ENCODE results near the gene TMEM235.

Gene TMEM235

GRCh38 chr17:78200451-78200850, 31.0 kb upstream of the TMEM235 start:
- TF ChIP-seq FOXK2 (IDR thresholded peaks at IDR 0.05) (no peak), LEF1 (IDR thresholded peaks at IDR 0.05; ENCODE audit: borderline replicate concordance) (no peak), ELF4 (IDR thresholded peaks at IDR 0.05) (no peak), FOXA1 (IDR thresholded peaks at IDR 0.05) (no peak), L3MBTL2 (conservative IDR thresholded peaks at IDR 0.05) (no peak), PKNOX1 (IDR thresholded peaks at IDR 0.05) (no peak), NFRKB (IDR thresholded peaks at IDR 0.05) (no peak), TARDBP (IDR thresholded peaks at IDR 0.05) (no peak), ARNT (IDR thresholded peaks at IDR 0.05) (no peak), HDGF (IDR thresholded peaks at IDR 0.05; ENCODE audit: borderline replicate concordance) (no peak), FOXM1 (IDR thresholded peaks at IDR 0.05; ENCODE audit: borderline replicate concordance) (no peak), BHLHE40 (IDR thresholded peaks at IDR 0.05; ENCODE audit: borderline replicate concordance) (no peak), ZNF384 (IDR thresholded peaks at IDR 0.05) (no peak), SUZ12 (IDR thresholded peaks at IDR 0.05) (no peak)
- DNase-seq (ENCODE audit: extremely low spot score) = no peak
- CTCF ChIA-PET = interaction anchor here (0.9 kb wide), 1 partner anchor 45 kb away, joined by 3 read pairs; no protein-coding TSS in a partner anchor
- POLR2A ChIA-PET = interaction anchor here (9.2 kb wide), 1 partner anchor 13 kb away, joined by 50 read pairs; the partner anchor contains the start of genes AFMID and TK1

GRCh38 chr17:78202666-78203065, 28.8 kb upstream of the TMEM235 start:
- POLR2A ChIA-PET = interaction anchor here (9.2 kb wide), 1 partner anchor 15 kb away, joined by 50 read pairs; the partner anchor contains the start of genes AFMID and TK1
- no peak for DNase-seq (ENCODE audit: extremely low spot score)
- TF ChIP-seq ZNF384 (IDR thresholded peaks at IDR 0.05) = no peak
- TF ChIP-seq TARDBP (IDR thresholded peaks at IDR 0.05) = no peak
- no peak for TF ChIP-seq PKNOX1 (IDR thresholded peaks at IDR 0.05)
- no peak for TF ChIP-seq CTBP1 (IDR thresholded peaks at IDR 0.05; ENCODE audit: borderline replicate concordance)
- TF ChIP-seq SP1 (IDR thresholded peaks at IDR 0.05) = no peak
- TF ChIP-seq LEF1 (IDR thresholded peaks at IDR 0.05; ENCODE audit: borderline replicate concordance) = no peak
- no peak for TF ChIP-seq FOXM1 (IDR thresholded peaks at IDR 0.05; ENCODE audit: borderline replicate concordance)
- no peak for TF ChIP-seq HDGF (IDR thresholded peaks at IDR 0.05; ENCODE audit: borderline replicate concordance)
- no peak for TF ChIP-seq ARNT (IDR thresholded peaks at IDR 0.05)
- TF ChIP-seq NFRKB (IDR thresholded peaks at IDR 0.05) = no peak
- TF ChIP-seq ELF4 (IDR thresholded peaks at IDR 0.05) = no peak
- TF ChIP-seq L3MBTL2 (conservative IDR thresholded peaks at IDR 0.05) = no peak
- TF ChIP-seq SUZ12 (IDR thresholded peaks at IDR 0.05) = no peak
- TF ChIP-seq BHLHE40 (IDR thresholded peaks at IDR 0.05; ENCODE audit: borderline replicate concordance) = no peak
- no peak for TF ChIP-seq FOXA1 (IDR thresholded peaks at IDR 0.05)
- no peak for TF ChIP-seq FOXK2 (IDR thresholded peaks at IDR 0.05)
- CTCF ChIA-PET = no interaction called here

GRCh38 chr17:78204387-78205123, 26.9 kb upstream of the TMEM235 start:
- DNase-seq (ENCODE audit: extremely low spot score) = no peak
- CTCF ChIA-PET = no interaction called here
- POLR2A ChIA-PET = interaction anchor here (1.2 kb wide), 1 partner anchor 17 kb away, joined by 3 read pairs; the partner anchor contains the start of genes AFMID and TK1
- TF ChIP-seq NFRKB (IDR thresholded peaks at IDR 0.05) (no peak), ZNF384 (IDR thresholded peaks at IDR 0.05) (no peak), L3MBTL2 (conservative IDR thresholded peaks at IDR 0.05) (no peak), CTBP1 (IDR thresholded peaks at IDR 0.05; ENCODE audit: borderline replicate concordance) (no peak), SP1 (IDR thresholded peaks at IDR 0.05) (no peak), HDGF (IDR thresholded peaks at IDR 0.05; ENCODE audit: borderline replicate concordance) (no peak), ELF4 (IDR thresholded peaks at IDR 0.05) (no peak), LEF1 (IDR thresholded peaks at IDR 0.05; ENCODE audit: borderline replicate concordance) (no peak), TARDBP (IDR thresholded peaks at IDR 0.05) (no peak), FOXM1 (IDR thresholded peaks at IDR 0.05; ENCODE audit: borderline replicate concordance) (no peak), SUZ12 (IDR thresholded peaks at IDR 0.05) (no peak), PKNOX1 (IDR thresholded peaks at IDR 0.05) (no peak), FOXA1 (IDR thresholded peaks at IDR 0.05) (no peak), ARNT (IDR thresholded peaks at IDR 0.05) (no peak), BHLHE40 (IDR thresholded peaks at IDR 0.05; ENCODE audit: borderline replicate concordance) (no peak), FOXK2 (IDR thresholded peaks at IDR 0.05) (no peak)

GRCh38 chr17:78205124-78205775, 26.2 kb upstream of the TMEM235 start:
- CTCF ChIA-PET = interaction anchor here (0.6 to 1.1 kb wide), 2 partner anchors 46 to 77 kb away, joined by 3 read pairs; no protein-coding TSS in a partner anchor
- no peak for DNase-seq (ENCODE audit: extremely low spot score)
- TF ChIP-seq SUZ12 (IDR thresholded peaks at IDR 0.05) (no peak), NFRKB (IDR thresholded peaks at IDR 0.05) (no peak), FOXK2 (IDR thresholded peaks at IDR 0.05) (no peak), LEF1 (IDR thresholded peaks at IDR 0.05; ENCODE audit: borderline replicate concordance) (no peak), ZNF384 (IDR thresholded peaks at IDR 0.05) (no peak), PKNOX1 (IDR thresholded peaks at IDR 0.05) (no peak), HDGF (IDR thresholded peaks at IDR 0.05; ENCODE audit: borderline replicate concordance) (no peak)
- POLR2A ChIA-PET = interaction anchor here (1.2 kb wide), 1 partner anchor 18 kb away, joined by 3 read pairs; the partner anchor contains the start of genes AFMID and TK1
